DMS 273 (cell line): Measurements from ENCODE around the gene ULBP2.
A peak's percentile ranks its signal among the peaks of the same experiment; 100 is the strongest.
"Not testable (repeated sequence)": the region's sequence is repeated elsewhere in the genome, so short reads cannot be mapped to it uniquely, and the experiment has no call there.

ENCODE experiments used
- DNase-seq: peaks from one replicate; lab custom pipeline; 2025; ENCODE audit not compliant: unreplicated experiment; lab: John Stamatoyannopoulos, UW

ULBP2 gene

DNA sequence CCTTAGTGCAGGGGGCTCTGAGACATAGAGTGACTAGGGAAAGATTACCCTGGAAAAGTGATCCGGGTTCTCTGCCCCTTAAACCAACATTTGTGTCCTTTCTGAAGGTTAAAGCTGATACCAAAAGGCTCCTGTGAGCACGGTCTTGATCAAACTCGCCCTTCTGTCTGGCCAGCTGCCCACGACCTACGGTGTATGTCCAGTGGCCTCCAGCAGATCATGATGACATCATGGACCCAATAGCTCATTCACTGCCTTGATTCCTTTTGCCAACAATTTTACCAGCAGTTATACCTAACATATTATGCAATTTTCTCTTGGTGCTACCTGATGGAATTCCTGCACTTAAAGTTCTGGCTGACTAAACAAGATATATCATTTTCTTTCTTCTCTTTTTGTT is 6.8 kb downstream of the ULBP2 start:
- no peak for DNase-seq

DNA sequence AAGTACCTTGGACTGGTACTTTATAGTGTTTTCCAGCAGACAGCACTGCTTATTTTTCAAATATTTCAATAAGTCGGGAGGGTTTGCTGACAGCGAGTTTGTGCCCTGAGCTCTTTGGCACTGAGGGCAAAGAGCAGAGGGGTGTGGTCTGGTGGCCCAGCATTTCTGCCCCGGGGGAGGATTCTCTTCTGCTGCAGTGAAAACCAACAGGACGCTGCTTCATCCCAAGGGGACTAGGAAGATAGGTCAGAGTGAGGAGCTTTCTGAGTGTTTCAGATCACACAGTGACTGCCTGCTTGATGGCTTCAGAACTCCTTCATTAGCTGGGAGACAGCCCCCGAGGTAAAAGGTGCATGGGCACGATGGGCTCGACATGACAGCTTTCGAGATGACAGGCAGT is 8.6 kb downstream of the ULBP2 start:
- DNase-seq: no peak

DNA sequence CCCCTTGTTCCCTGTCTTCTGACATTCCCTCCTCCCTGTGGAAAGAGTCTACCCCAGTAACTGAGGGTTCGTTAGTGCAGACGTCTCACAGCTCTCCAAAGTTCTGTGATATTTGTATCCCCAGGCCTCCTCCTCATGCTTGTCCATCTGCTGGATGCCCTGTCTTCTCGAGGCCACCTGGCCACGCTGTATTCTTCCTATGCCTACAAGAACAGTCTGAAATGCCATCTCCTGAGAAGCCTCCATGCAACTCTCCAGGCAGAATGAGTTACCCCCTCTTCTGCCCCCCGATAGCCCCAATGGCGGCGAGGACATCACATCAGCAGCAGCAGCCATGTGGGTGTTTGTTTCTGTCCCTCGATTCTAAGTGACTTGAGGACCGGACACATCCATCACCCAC is 9.3 kb downstream of the ULBP2 start:
- DNase-seq: no peak

DNA sequence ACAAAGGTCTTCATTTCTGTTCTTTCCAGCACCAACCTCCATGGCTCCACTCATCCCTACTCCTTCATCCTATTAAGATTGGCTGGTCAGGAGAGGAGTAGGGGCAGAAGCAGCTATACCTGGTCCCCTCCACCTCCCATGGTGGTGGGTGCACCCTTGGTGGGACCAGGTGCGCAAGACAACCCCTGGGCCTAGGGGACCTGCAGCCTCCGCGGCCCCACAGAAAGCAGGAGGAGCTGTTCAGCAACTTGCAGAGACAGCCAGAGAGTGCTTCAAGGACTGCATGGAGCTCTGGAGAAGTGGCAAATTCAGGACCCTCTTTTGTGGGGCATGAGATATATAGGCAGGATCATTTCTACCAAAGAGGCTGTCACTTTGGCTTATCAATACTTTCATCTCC is 9.8 kb downstream of the ULBP2 start:
- DNase-seq: no peak

DNA sequence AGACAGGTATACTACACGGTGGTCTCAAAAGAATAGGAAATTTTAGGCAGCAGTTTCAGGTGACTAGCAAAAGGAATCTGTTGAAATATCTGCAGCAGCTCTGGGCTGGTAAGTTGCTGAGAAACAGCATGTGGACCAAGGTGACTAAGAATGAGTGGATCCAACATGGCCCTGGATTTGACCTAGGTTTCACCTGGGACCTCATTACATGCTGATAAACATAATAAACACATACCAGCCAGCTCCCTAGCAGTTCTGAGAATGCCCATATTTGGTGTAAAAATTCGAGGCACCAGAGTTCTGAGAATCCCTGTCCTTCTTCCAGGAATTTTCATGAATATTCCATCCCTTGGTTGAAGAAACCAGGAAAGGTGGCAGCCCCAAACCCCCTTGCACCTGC is 11.6 kb downstream of the ULBP2 start:
- not testable (repeated sequence) for DNase-seq

DNA sequence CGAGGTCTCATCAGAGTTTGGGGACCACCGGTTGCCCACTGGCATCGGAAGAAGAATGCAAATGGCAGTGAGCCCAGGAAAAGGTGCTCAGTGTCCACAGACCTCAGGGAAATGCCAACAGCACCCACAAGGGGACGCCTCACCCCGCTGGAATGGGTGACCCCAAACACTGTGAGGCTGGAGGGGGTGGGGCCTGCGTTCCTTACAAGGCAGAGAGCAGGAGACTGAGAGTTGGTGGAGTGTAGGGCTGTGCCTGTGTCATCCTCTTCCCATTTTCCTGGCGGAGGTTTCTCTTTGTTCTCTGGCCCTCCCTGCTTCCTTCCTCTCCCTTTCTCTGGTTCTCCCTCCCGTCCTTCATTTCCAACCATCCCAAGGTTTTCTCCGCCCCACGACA is 12.1 kb downstream of the ULBP2 start:
- not testable (repeated sequence) for DNase-seq

DNA sequence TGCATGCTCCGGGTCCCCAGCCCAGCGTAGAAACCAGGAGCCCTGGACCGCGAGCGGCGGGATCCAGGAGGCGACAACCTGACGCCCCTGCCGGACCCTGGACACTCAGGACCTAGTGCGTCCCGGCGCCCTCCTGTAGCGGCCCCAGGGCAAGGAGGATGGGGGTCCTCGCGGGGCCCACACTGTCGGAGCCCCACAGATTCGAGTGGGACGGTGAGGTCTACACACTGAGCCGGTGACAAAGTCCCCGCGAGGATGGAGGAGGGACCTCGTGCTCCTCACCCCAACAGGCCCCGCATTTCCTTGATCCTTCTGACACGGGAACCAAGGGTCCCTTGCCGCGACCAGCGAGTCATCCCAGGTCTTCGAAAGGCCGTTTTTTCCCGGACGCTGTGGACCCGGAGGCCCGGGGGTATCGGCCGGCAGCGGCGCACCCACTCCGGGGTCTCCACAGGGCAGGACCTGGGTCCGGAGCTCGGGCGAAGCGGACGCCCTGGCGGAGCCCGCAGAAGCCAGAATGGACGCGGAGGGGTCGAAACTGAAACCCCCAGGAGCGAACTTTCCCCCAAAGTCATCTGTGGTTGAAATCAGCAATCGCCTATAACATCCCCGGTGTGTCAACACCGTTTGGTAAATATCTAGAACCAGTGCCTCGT is 12.6 kb downstream of the ULBP2 start:
- not testable (repeated sequence) for DNase-seq

DNA sequence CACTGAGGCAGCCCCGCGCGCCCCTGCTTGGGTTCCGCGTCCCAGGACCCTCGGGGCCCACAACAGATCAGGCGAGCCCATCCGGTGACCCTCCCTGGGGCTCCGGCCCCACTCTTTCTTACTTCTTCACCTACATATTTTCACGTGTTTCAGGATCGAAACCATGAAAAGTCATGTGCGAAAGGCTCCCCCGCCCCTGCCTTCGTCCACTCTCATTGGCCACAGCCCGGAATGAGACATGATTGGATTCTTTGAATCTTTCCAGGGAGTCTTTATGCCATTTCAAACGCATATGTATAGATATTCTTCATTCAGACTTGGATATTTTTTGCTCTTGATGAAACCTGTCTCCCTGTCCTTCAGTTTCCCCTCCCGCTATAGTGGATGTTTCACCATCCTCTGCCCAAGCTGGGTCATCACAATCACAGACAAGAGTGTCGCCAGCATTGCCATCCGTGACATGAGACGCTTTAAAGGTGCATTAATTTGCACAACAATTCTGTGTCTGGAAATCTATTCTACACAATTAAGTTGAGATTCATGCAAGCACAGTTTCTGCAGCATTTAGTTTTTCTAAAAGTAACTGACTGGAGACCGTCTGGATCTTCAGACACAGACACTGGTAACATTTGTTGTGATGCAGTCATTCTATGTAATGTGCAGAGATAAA is 13.3 kb downstream of the ULBP2 start:
- not testable (repeated sequence) for DNase-seq

DNA sequence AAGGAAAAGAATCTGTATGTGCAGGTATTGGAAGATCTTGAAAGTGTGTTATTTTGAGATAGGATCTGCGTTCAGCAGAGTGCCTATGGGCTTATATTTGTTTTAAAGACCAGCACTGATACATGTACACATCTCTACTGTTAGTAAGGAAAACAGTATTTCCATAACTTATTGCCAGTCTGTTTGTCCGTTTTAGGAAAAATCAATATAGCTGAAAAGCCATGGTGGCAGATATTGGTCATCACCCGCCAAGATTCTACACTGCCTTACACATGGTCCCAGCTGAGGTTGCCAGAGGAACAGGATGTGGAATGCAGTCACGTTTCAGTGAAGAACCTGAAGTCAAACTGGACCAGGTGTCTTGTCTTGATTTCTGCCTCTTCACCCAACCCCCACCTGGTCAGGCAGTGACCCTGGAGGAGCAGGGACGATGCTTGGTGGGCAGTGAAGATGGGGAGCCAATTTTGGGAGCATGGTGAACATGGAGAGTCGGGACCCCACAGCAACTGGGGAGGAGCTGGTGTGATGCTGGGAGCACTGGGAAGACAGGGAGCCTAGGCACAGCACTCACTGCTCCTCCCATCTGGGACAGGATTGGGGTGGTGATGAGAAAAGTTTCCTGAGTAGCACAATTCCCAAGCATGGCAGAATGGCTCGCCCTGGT is 14.0 kb downstream of the ULBP2 start:
- DNase-seq: not testable (repeated sequence)

DNA sequence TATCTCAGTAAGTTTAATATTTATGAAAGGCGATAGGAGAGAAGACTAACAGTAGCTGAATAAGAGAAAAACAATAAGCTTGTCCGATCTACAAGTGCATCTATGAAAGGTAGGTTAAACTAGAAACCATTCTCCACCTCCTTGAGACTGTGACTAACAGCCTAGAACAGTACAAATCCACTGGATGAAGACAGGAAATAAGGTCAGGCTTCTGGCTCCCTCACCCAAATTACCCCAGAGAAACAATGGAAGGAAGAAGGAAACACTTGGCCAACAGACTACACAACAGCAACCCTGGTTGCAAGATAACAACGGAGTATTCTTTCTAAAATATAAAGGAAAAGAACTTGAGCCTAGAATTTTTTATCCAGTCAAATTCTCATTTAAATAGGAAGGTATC is 16.3 kb downstream of the ULBP2 start:
- DNase-seq: not testable (repeated sequence)

DNA sequence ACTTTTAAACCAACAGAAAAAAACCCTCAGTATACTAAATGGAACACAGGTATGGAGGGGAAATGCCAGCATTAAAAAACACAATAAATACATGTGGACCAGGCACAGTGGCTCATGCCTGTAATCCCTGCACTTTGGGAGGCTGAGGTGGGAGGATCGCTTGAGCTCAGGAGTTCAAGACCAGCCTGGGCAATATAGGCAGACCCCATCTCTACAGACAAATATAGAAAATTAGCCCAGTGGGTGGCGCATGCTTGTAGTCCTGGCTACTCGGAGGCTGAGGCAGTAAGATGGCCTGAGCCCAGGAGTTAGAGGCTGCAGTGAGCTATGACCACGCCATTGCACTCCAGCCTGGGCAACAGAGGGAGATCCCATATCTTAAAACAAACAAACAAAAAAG is 18.0 kb downstream of the ULBP2 start:
- DNase-seq: not testable (repeated sequence)

DNA sequence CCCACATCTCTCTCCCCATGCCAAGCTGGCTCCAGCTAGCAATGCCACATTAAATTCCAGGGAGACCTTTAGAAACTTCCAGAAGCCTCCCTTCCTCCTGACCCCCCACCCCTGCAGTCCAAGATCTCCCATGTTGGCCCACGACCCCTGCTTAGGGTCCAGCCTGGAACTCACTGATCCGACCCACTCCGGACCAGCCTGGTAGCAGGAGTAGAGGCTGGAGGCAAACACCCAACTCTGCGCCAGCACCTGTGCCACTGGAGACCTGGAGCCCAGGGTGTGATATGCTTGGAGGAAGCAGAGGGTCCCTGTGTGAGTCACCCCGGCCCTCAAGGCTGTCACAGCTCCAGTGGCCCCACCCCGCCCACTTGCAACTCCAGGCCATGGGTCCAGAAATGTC is 18.7 kb downstream of the ULBP2 start:
- DNase-seq: no peak

DNA sequence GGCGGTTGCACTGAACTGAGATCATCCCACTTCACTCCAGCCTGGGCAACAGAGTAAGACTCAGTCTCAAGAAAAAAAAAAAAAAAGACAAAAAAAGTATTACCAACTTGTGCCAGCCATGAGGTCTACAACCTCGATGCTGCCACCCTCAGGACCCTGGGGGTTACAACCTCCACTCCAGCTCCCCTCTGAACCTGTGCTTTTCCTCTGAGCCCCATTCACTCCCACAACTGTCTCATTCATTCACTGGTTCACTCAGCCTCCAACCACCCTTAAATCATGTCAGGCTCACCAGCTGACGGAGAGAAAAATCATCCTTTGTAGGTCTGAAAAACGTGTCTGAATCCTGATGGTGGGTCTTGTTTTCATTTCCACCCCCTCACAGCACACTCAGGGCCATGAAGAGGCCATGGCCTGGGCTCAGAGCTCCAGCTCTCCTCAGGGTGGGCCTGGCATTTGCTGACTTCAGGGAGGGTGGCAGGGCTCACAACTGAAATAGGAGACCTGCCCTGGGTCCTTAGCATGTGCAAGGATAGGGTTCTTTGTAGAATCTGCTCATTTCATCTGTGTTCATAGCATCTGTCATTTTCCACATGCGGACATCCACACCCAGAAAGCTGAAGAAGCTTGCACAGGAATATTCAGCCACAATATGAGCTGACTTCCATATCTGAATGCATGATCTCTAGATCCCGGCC is 20.1 kb downstream of the ULBP2 start:
- peak; percentile 68 for DNase-seq

DNA sequence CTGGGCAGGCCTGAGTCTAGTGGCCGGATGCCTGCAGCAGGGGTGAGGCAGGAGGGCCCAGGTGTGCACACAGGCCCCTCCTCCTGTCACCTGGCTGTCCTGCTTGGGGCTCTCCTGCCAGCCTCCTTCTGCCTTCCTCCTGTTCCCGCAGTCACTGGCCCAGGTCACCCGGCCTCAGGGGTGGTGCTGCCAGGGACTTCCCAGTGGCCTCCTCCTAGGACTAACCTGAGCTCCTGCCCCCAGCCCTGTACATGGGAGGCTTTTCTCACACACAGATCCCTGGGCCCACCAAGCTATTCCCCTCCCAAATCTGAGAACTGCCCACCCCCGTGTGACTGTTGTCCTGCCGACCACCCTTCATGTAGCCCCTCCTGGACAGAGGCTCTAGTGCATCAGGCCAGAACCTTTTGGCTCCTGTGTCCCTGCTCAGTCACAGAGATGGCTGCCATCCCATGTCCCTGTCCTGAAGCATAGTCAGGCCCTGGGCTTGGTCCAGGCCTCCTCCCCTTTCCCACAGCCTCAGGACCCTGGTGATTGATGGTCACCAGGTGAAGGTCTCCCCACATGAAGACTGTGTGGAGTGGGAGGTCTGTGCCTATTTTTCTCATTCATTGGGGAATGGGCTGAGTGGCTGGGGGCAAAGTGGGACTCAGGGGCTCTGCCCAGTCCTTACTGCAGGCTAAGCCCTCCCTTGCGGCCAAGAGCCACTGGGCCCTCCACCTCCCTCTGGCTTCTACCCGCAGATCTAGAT is 20.8 kb downstream of the ULBP2 start:
- DNase-seq: no peak

DNA sequence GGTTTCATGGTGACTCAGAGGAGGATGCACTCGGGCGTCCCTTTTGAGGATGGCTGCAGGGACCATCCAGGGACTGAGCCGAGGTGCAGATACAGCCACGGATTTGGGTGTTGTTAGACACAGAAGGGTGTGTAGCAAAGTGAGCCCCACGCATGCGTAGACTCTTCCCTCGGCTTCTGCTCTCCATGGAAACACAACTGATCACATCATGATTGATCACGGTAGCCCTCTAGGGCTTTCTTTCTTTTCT is 21.3 kb downstream of the ULBP2 start:
- peak; percentile 77 for DNase-seq

DNA sequence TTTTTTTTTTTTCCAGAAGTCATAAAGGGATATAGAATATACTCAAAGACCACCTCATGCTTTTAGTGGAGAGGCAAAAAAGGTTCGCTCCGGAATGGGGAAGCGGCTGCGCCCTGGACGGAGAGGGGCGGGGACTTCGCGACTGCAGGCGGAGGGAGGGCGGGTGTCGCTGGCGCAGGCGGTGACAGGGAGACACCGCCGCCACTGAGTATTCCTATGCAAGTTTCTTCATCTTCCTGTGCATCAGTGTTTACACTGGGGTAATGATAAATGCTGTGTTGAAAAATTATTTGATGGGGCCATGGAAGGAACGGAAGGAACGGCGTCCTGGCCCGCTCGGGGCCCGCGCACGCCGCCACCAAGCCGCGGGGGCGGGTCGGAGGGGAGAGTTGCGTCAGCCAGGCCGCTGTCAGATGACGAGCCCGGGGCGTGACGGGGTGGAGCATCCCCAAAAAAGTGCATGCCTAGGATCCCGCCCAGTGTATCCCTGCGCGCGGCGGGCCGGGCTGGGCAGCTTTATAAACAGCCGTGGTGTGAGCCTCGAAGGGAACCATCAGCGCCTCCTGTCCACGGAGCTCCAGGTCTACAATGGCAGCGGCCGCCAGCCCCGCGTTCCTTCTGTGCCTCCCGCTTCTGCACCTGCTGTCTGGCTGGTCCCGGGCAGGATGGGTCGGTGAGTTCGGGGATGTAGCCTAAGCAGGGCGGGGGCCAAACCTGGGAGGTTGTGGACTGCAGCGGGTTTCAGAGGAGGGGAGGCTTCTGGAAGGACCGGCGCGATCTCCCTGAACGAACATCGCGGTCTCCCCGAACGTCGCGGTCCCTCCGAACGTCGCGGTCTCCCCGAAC is 21.9 kb downstream of the ULBP2 start, which contains the start of gene ULBP1:
ULBP1 (plus strand) TSS at position 482 of the 846 bp plus-strand sequence; CDS start at position 589, 107 bp downstream.
- DNase-seq: peak; percentile 96

DNA sequence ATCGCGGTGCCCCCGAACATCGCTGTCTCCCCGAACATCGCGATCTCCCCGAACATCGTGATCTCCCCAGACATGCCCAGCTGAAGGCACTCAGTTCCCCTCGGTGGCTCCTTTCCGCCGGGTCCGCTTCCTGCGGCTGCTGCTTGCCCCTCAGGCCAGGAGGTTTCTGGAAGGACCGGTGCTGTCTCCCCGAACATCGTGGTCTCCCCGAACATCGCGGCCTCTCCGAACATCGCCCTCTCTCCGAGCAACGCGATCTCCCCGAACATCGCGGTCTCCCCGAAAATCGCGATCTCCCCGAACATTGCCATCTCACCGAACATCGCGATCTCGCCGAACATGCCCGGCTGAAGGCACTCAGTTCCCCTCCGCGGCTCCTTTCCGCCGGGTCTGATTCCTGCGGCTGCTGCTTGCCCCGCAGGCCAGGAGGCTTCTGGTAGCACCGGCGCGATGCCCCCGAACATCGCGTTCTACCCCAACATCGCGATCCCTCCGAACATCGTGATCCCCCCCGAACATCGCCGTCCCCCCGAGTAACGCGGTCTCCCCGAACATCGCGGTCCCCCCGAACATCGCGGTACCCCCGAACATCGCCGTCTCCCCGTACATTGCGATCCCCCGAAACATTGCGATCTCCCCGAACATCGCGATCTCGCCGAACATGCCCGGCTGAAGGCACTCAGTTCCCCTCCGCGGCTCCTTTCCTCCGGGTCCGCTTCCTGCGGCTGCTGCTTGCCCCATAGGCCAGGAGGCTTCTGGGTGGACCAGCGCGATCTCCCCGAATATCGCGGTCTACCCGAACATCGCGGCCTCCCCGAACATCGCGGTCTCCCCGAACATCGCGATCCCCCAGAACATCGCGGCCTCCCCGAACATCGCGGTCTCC is 22.7 kb downstream of the ULBP2 start:
- DNase-seq: peak; percentile 67

DNA sequence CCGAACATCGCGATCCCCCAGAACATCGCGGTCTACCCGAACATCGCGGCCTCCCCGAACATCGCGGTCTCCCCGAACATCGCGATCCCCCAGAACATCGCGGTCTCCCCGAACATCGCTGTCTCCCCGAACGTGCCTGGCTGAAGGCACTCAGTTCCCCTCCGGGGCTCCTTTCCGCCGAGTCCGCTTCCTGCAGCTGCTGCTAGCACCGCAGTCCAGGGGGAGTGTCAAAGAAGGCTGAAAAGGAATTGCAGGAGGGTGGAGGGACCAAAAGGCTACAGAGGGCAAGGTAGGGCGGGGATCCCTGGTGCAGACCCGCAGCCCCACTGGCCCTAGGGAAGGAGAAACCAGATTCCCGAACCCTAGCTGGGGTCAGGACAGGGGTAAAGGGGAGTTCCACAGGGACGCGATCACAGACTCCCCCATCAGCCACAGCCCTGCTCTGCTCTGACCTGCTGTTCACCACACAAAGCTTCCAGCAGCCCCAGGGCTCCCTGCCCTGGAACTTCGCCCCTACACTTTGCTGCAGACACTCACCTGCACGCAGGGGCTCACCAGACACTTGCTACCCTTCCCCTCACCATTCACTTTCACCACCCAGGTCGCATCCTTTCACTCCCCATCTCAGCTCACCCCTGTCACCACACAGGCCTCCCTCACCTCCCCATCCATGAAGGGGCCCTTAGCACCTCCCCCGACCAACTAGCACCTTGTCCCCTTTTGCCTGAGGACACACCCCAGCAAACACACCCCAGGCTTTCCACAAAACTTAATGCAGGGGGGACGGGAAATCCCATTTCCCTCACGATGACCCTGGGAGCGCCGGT is 23.6 kb downstream of the ULBP2 start:
- no peak for DNase-seq
